ENCODE results near the gene GSTM5. TPM values are rescaled to one million over a fixed set of nuclear protein-coding genes. Genes with fewer than 3 reads are reported as not detected.
A peak's percentile ranks its signal among the peaks of the same experiment; 100 is the strongest.
"Not testable (repeated sequence)": the region's sequence is repeated elsewhere in the genome, so short reads cannot be mapped to it uniquely, and the experiment has no call there.

The GSTM5 gene
- not detected for total RNA-seq (2013)
- not detected for polyA plus RNA-seq
- not detected in 2 replicates for polyA minus RNA-seq
- 0 to 0.75 (median 0.05) reads per million in 11 experiments for total RNA-seq

DNA sequence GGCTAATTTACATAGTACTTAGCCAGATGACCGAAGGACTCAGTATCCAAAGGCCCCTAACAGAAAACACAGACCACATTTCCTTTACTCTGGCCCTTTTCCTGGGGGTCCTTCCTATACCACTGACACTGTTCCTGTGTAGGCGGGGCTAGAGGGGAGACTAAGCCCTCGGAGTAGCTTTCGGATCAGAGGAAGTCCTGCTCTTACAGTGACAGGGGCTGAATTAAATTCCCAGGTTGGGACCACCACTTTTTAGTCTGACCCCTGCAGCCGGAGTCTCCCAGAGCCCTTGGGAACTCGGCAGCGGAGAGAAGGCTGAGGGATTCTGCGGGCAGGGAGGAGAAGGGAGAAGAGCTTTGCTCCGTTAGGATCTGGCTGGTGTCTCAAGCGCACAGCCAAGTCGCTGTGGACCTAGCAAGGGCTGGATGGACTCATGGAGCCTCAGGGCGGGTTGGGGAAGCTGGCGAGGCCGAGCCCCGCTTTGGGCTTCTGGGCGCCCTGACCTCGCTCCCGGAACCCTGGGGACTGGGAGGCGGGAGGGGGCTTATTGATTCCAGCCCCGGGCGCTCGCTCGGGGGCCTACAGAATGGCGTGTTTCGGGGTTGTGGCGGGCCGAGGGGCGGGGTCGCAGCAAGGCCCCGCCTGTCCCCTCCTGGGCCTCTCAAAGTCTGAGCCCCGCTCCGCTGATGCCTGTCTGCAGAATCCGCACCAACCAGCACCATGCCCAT lies at the start of gene GSTM5:
Gene GSTM5 (plus strand): TSS at position 659 of the 728 bp plus-strand sequence. CDS start 62 bp downstream, at position 721.
- not testable (repeated sequence) for DNase-seq
- peak within 1 kb of the TSS; percentile 56 to 68 for H3K4me3 Mint-ChIP-seq

DNA sequence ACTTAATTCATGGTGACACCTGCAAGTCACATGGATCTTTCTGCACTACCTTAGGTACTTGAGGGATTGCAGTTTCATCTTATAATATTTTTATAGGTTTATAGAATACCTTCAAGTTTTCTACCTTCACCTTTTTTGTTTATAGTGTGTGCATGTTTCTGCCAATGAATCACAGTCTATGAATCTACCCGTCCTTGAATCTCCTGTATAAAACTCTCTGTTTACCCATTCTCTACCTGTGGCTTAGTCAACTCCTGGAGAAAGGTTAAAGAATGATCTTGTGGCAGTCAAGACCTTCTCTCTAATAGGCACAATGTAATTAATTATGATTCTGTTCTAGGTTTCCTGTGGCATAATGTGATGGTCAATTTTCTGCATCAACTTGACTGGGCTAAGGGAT lies 47.4 kb upstream of the GSTM5 start:
- intact Hi-C loops (cut with micrococcal nuclease) = no loop called here
- WGBS (ENCODE audit: insufficient coverage) = no CpG with 5 or more reads among the region's 1 CpG
- DNase-seq = no peak
- Mint-ChIP-seq H3K4me3 (no peak overlapping the region), H3K27me3 (ENCODE audit: low read depth in 3 of 3) (peaks cover 0 to 8% (median 2%) of the 10 kb centered on the region in 3 donors), H3K9me3 (peaks cover 0 to under 1% (median 0%) of the 10 kb centered on the region in 7 donors), H3K36me3 (peaks cover 6 to 10% of the 10 kb centered on the region in 2 donors), H3K4me1 (peaks cover 37% of the 10 kb centered on the region), H3K27ac (peak overlapping the region in 1 of 7 donors; percentile 28)
- Histone ChIP-seq H3K4me3 (replicated peaks in 1 of 3; ENCODE audit: low read depth in 2 of 3, low read length in 3 of 3) (no peak overlapping the region), H3K4me2 (replicated peaks; ENCODE audit: extremely low read depth, low read length, poor library complexity, severe bottlenecking) (no peak overlapping the region), H4K20me1 (ENCODE audit: insufficient read depth, low read length) (no peaks in the 10 kb centered on the region), H3K27ac (ENCODE audit: low read depth in 1 of 2, low read length in 2 of 2) (no peak overlapping the region), H3K27me3 (ENCODE audit: control insufficient read depth in 2 of 2, insufficient read depth in 2 of 2, low read length in 2 of 2) (no peaks in the 10 kb centered on the region), H3K9me3 (replicated peaks in 1 of 2; ENCODE audit: control insufficient read depth in 1 of 2, insufficient read depth in 1 of 2, low read length in 2 of 2) (no peaks in the 10 kb centered on the region), H3K4me1 (ENCODE audit: control insufficient read depth in 1 of 2, insufficient read depth in 2 of 2, low read length in 2 of 2) (peaks cover 20 to 22% of the 10 kb centered on the region in 2 donors), H3K9ac (ENCODE audit: insufficient read depth, low read length, poor library complexity, severe bottlenecking) (no peak overlapping the region), H2AFZ (ENCODE audit: insufficient read depth, low read depth, low read length, poor library complexity, severe bottlenecking) (no peak overlapping the region), H3K36me3 (replicated peaks in 1 of 2; ENCODE audit: control insufficient read depth in 1 of 2, insufficient read depth in 2 of 2, low read length in 2 of 2) (peaks cover 0 to 3% of the 10 kb centered on the region in 2 donors), H3K79me2 (ENCODE audit: insufficient read depth, low read length) (no peaks in the 10 kb centered on the region)
- TF ChIP-seq CTCF (IDR thresholded peaks at IDR 0.05) = no peak

More for the DNA sequence above, at the start of gene GSTM5:
- Mint-ChIP-seq H3K27ac (peak within 1 kb of the TSS in 1 of 7 donors; percentile 72), H3K9me3 (peaks cover 21 to 37% (median 26%) of the 10 kb centered on the region in 7 donors), H3K27me3 (ENCODE audit: low read depth in 3 of 3) (peaks cover 3 to 13% (median 11%) of the 10 kb centered on the region in 3 donors), H3K36me3 (peaks cover 0 to 11% of the 10 kb centered on the region in 2 donors)
- H3K27ac ChIP-seq (ENCODE audit: low read depth in 1 of 2, low read length in 2 of 2); intact Hi-C loops (cut with micrococcal nuclease); H3K36me3 ChIP-seq (replicated peaks in 1 of 2; ENCODE audit: control insufficient read depth in 1 of 2, insufficient read depth in 2 of 2, low read length in 2 of 2); H3K4me1 Mint-ChIP-seq; H3K79me2 ChIP-seq (ENCODE audit: insufficient read depth, low read length); H3K4me1 ChIP-seq (ENCODE audit: control insufficient read depth in 1 of 2, insufficient read depth in 2 of 2, low read length in 2 of 2); H4K20me1 ChIP-seq (ENCODE audit: insufficient read depth, low read length): not testable (repeated sequence)
- Histone ChIP-seq H3K27me3 (ENCODE audit: control insufficient read depth in 2 of 2, insufficient read depth in 2 of 2, low read length in 2 of 2) (peaks cover 0 to 11% of the 10 kb centered on the region in 2 donors), H3K9ac (ENCODE audit: insufficient read depth, low read length, poor library complexity, severe bottlenecking) (peak within 1 kb of the TSS; percentile 15), H3K4me3 (replicated peaks in 1 of 3; ENCODE audit: low read depth in 2 of 3, low read length in 3 of 3) (peak within 1 kb of the TSS in 1 of 3 experiments; percentile 57), H2AFZ (ENCODE audit: insufficient read depth, low read depth, low read length, poor library complexity, severe bottlenecking) (peak within 1 kb of the TSS; percentile 65), H3K9me3 (replicated peaks in 1 of 2; ENCODE audit: control insufficient read depth in 1 of 2, insufficient read depth in 1 of 2, low read length in 2 of 2) (peaks cover 23 to 25% of the 10 kb centered on the region in 2 donors), H3K4me2 (replicated peaks; ENCODE audit: extremely low read depth, low read length, poor library complexity, severe bottlenecking) (peak within 1 kb of the TSS; percentile 66)
- 48% methylated on average over 21 of the region's 33 CpGs for WGBS (ENCODE audit: insufficient coverage)

All from CD14-positive monocyte (primary cell).